GM18870 (cell line): ENCODE results near the gene RAB13.
A peak's percentile ranks its signal among the peaks of the same experiment; 100 is the strongest.

Experiments
- ATAC-seq: cut with Tn5 transposase; IDR thresholded peaks from one replicate; pipeline ENCODE4 v1.9.1; 2021; ENCODE audit warnings: moderate library complexity; ENCODE audit not compliant: unreplicated experiment

Gene RAB13

GRCh38 chr1:153978274-153978909 is 7.7 kb downstream of the RAB13 start:
- no peak for ATAC-seq

GRCh38 chr1:153977250-153978240 is 8.6 kb downstream of the RAB13 start, which contains the start of gene JTB:
Gene JTB, minus strand, starts transcription at chr1:153977674. Its CDS starts 422 bp downstream, at chr1:153977252.
- no peak for ATAC-seq

GRCh38 chr1:153976819-153977249 is 9.3 kb downstream of the RAB13 start:
- no peak for ATAC-seq

- no peak for ATAC-seq
Observed at GRCh38 chr1:153973525-153973924, 12.6 kb downstream of the RAB13 start.

GRCh38 chr1:153973071-153973470 is 13.1 kb downstream of the RAB13 start:
- ATAC-seq = no peak

GRCh38 chr1:153970346-153970745 is 15.8 kb downstream of the RAB13 start:
- ATAC-seq = no peak

- no peak for ATAC-seq
Observed at GRCh38 chr1:153968972-153969371, 17.2 kb downstream of the RAB13 start.

GRCh38 chr1:153968408-153968807 is 17.7 kb downstream of the RAB13 start:
- no peak for ATAC-seq

- no peak for ATAC-seq
Observed at GRCh38 chr1:153968000-153968363, 18.2 kb downstream of the RAB13 start.

- ATAC-seq = peak; percentile 72
Observed at GRCh38 chr1:153967107-153967999, 18.8 kb downstream of the RAB13 start, which contains the start of gene CREB3L4. Gene CREB3L4, plus strand, starts transcription at chr1:153967902. Its CDS starts 624 bp downstream, at chr1:153968526.

- no peak for ATAC-seq
Observed at GRCh38 chr1:153963850-153964331, 22.2 kb downstream of the RAB13 start.

GRCh38 chr1:153963030-153963849 is 22.9 kb downstream of the RAB13 start, which contains the start of gene SLC39A1:
Gene SLC39A1, minus strand, starts transcription at chr1:153963537. Its CDS starts 822 bp downstream, at chr1:153962715.
- peak; percentile 44 for ATAC-seq

GRCh38 chr1:153962088-153963029 is 23.8 kb downstream of the RAB13 start:
- ATAC-seq = no peak

GRCh38 chr1:153961421-153961820 is 24.7 kb downstream of the RAB13 start:
- no peak for ATAC-seq

GRCh38 chr1:153960206-153960605 is 25.9 kb downstream of the RAB13 start:
- ATAC-seq = no peak

- no peak for ATAC-seq
Observed at GRCh38 chr1:153959454-153959853, 26.7 kb downstream of the RAB13 start.

GRCh38 chr1:153958961-153959260 is 27.2 kb downstream of the RAB13 start:
- peak; percentile 9 for ATAC-seq

- ATAC-seq = peak; percentile 72
Observed at GRCh38 chr1:153958111-153958960, 27.8 kb downstream of the RAB13 start, which contains the start of gene CRTC2. Gene CRTC2, minus strand, starts transcription at chr1:153958612. Its CDS starts 115 bp downstream, at chr1:153958497.
